ENCODE measurements around the gene RAB26.

DNA sequence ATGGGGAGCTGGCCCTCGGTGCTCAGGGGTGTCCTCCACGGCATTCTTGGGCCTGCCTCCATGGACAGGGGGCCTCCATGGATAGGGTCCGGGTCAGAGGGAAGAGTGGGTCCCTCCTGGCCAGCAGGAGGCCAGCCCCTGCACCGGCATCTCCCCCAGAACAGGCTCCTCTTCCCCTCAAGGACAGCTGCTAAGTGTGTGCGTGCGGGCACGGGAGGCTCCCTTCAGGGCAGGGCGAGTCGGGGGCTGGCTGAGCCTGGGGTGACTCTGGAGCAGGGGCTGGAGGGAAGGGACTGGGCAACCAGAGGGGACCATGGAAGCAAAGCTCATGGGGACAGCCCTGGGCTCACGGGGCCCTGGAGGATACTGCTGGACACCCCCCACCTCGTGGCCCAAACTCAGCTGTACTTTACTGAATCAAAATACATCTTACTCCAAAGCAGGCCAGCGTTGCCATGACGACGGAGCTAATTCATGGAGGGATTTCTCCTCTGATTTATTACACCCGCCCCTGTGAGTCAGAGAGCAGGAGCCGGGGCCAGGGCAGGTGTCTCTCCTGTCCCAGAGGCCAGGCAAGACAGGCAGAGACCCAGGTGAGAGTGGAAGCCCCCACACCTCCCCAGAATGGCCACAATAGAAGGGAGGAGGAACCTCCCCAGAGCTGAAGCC is 45.9 kb downstream of the RAB26 start:
- TF ChIP-seq, protein P1, sequence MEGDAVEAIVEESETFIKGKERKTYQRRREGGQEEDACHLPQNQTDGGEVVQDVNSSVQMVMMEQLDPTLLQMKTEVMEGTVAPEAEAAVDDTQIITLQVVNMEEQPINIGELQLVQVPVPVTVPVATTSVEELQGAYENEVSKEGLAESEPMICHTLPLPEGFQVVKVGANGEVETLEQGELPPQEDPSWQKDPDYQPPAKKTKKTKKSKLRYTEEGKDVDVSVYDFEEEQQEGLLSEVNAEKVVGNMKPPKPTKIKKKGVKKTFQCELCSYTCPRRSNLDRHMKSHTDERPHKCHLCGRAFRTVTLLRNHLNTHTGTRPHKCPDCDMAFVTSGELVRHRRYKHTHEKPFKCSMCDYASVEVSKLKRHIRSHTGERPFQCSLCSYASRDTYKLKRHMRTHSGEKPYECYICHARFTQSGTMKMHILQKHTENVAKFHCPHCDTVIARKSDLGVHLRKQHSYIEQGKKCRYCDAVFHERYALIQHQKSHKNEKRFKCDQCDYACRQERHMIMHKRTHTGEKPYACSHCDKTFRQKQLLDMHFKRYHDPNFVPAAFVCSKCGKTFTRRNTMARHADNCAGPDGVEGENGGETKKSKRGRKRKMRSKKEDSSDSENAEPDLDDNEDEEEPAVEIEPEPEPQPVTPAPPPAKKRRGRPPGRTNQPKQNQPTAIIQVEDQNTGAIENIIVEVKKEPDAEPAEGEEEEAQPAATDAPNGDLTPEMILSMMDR (IDR thresholded peaks at IDR 0.05): no peak
- TF ChIP-seq POLR2AphosphoS5 (IDR thresholded peaks at IDR 0.05) (no peak), POLR2A (IDR thresholded peaks at IDR 0.05) (no peak)
